IPS-15b (cell line): ENCODE measurements around the gene AASS.

ENCODE experiments used
- H3K27me3 ChIP-seq: one replicate; pipeline ENCODE4 v1.6.1; 2013; ENCODE audit warnings: low read length; ENCODE audit not compliant: control insufficient read depth, insufficient read depth
- H3K36me3 ChIP-seq: one replicate; pipeline ENCODE4 v1.6.1; 2013; ENCODE audit warnings: low read length; ENCODE audit not compliant: control insufficient read depth, insufficient read depth
- H3K4me1 ChIP-seq: one replicate; pipeline ENCODE4 v1.6.1; 2013; ENCODE audit warnings: mild to moderate bottlenecking, low read length; ENCODE audit not compliant: control insufficient read depth, insufficient read depth
- H3K4me3 ChIP-seq: one replicate; pipeline ENCODE4 v1.5.1; 2013; ENCODE audit warnings: low read depth, low read length
- H3K9ac ChIP-seq: one replicate; pipeline ENCODE4 v1.6.1; 2013; ENCODE audit warnings: low read depth, mild to moderate bottlenecking, low read length
- H3K9me3 ChIP-seq: one replicate; pipeline ENCODE4 v1.6.1; 2013; ENCODE audit warnings: mild to moderate bottlenecking, low read length; ENCODE audit not compliant: control insufficient read depth, insufficient read depth

AASS gene

DNA sequence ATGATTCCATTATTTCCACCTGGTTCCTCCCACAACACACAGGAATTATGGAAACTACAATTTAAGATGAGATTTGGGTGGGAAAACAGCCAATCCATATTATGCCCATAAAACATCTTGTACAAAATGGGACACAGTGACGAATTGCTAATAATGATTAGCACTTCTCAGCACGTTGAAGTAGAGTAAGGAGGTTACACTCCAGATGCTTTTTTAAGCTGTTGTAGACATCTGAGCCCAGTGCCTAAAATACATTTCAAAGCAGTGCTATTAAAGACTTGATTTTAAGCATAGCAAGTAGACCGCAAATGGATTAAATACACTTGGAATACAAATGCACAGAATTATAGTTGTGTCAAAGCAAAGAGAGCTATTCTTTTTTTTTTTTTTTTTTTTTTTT, 105.9 kb downstream of the AASS start:
- Histone ChIP-seq H3K9me3 (no peaks in the 10 kb centered on the region), H3K4me1 (no peaks in the 10 kb centered on the region), H3K4me3 (no peak overlapping the region), H3K36me3 (peaks cover 9% of the 10 kb centered on the region), H3K9ac (no peak overlapping the region), H3K27me3 (no peaks in the 10 kb centered on the region)

DNA sequence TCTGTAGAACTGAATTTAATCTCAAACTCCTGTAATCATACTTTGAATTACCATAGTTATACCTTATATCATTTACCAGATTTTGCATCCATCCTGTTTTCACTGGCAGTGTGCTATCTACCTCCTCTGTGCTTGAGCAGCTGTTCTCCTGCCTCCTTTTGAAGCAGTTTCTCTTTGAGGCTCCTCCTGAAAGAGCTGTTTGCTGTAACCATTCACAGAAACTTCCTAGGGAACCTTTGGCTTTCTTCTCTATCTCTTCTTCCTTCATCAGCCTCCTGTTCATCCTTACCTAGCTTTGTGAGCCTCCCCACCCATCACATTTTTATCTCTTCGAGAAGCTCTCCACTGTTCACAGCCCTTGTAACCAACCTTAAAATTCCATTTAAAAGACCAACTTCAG, 108.2 kb downstream of the AASS start:
- Histone ChIP-seq H3K27me3 (no peaks in the 10 kb centered on the region), H3K9me3 (no peaks in the 10 kb centered on the region), H3K4me1 (no peaks in the 10 kb centered on the region), H3K36me3 (peaks cover 4% of the 10 kb centered on the region), H3K9ac (no peak overlapping the region), H3K4me3 (no peak overlapping the region)

DNA sequence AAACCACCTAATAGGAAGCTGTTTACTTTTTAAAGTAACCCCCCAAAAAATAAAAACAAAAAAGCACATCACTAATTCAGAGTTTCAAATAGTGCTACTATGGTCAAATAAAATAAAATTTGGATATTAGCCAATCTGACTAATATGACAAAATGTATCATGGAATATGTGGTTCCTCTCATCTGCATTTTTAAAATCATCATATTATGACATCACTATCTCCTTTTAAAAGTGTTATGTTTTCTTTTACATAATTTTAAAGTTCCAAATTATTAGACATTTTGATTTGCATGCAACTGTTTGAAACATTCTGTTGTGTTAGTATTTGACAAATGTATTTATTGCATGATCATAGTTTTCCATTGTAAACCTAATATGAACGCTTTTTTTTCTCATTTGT, 110.4 kb downstream of the AASS start:
- Histone ChIP-seq H3K4me3 (no peak overlapping the region), H3K9ac (no peak overlapping the region), H3K4me1 (no peaks in the 10 kb centered on the region), H3K9me3 (no peaks in the 10 kb centered on the region), H3K36me3 (no peaks in the 10 kb centered on the region), H3K27me3 (no peaks in the 10 kb centered on the region)

DNA sequence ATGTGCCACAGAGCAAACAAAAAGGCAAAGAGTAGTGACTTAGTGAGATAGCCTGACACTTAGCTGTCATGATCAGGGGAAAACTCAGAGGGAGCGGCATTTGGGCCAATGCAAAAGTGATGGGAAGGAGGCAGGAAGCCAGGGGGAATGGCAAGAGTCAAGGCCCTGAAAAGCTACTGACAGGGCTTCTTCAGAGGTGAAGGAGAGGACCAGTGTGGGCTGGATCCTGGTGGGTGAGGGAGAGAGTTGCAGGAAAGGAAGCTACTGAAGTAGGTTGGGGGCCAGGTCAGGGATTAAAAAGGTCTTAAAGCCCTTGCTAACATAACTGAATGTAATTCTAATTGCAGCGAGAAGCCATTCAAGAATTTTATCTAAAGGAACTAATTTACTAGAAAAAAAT, 117.0 kb downstream of the AASS start:
- H3K27me3 ChIP-seq = no peaks in the 10 kb centered on the region
- no peak overlapping the region for H3K4me3 ChIP-seq
- H3K36me3 ChIP-seq = no peaks in the 10 kb centered on the region
- H3K9ac ChIP-seq = no peak overlapping the region
- H3K9me3 ChIP-seq = no peaks in the 10 kb centered on the region
- no peaks in the 10 kb centered on the region for H3K4me1 ChIP-seq
